Renal cortical epithelial cell (primary cell): Measurements from ENCODE around the gene CDCP1. TPM values are rescaled to one million over a fixed set of nuclear protein-coding genes. Genes with fewer than 3 reads are reported as not detected.

Source experiments
- DNase-seq: peaks from one replicate; pipeline ENCODE4 v3.0.0-alpha.2; 2011; ENCODE audit warnings: low read depth
- total RNA-seq: library from RNA; depleted of rRNA; stranded (reverse); fragments of >200 nt; gene quantifications from 2 replicates; pipeline ENCODE4 v1.2.3, GENCODE V29; 2014

The CDCP1 gene, protein sequence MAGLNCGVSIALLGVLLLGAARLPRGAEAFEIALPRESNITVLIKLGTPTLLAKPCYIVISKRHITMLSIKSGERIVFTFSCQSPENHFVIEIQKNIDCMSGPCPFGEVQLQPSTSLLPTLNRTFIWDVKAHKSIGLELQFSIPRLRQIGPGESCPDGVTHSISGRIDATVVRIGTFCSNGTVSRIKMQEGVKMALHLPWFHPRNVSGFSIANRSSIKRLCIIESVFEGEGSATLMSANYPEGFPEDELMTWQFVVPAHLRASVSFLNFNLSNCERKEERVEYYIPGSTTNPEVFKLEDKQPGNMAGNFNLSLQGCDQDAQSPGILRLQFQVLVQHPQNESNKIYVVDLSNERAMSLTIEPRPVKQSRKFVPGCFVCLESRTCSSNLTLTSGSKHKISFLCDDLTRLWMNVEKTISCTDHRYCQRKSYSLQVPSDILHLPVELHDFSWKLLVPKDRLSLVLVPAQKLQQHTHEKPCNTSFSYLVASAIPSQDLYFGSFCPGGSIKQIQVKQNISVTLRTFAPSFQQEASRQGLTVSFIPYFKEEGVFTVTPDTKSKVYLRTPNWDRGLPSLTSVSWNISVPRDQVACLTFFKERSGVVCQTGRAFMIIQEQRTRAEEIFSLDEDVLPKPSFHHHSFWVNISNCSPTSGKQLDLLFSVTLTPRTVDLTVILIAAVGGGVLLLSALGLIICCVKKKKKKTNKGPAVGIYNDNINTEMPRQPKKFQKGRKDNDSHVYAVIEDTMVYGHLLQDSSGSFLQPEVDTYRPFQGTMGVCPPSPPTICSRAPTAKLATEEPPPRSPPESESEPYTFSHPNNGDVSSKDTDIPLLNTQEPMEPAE
- total RNA-seq = 55.7 and 58.9 TPM in 2 replicates

DNA sequence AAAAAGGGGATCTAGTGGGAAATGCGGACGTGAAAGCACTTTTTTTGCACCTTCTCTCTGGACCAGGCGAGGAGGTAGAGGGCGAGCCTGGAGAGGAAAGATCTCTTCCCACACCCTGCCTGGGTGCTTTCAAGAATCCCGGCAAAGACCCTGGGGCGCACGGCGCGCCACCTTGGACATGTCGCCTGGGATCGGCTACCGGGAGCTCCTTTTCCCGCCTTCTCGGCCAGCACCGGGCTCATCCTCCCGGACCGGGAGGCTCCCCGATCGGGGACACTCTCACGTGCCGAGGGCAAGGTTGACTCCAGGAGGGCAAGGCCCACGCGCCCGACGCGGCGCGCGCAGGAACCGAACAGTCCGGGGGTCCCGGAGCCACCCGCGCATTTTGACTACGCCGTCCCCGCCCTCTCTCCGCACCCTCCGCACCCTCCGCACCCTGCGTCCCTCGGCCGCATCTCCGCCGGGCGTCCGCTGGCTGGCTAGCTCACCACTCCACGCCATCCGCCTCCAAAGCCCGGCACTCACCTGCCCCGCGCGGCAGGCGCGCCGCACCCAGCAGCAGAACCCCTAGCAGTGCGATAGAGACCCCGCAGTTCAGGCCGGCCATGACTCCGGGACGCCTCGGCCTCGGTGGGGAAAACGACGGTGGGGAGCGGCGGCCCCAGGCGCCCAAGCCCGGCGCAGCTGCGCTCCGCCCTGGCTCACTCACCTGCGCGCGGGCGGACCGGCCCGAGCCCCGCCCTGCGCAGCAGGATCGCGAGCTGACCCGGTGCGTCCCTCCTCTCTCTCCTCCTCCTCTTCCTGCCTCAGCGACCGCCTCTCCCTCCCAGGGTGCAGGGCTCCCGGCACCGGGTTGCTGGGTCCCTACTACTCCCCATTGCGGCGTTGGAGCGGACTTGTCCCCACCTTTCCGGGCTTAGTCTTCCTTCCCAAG lies at the start of gene CDCP1:
CDCP1 (minus strand) TSS at position 698 of the 934 bp plus-strand sequence; CDS start at position 607, 91 bp downstream.
- DNase-seq = no peak

DNA sequence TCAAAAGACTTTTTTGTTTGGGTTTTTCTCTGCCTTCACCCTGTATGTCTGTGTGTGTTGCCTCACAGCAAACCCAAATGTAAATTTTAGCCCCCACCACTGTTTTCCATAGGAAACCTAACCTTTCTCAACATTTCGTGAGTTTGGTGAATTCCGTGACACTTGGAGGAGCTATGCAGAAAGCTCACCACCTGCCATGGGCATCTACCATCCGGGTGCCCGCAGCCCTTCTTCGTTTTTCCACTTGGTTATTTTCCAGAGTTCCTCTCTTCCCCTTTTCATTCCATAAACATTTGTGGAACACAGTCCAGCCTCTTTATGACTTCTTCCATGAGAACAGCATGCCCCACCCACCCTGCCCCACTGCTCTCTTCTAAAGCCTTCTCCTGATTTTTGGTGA lies 48.6 kb upstream of the CDCP1 start:
- DNase-seq = no peak

DNA sequence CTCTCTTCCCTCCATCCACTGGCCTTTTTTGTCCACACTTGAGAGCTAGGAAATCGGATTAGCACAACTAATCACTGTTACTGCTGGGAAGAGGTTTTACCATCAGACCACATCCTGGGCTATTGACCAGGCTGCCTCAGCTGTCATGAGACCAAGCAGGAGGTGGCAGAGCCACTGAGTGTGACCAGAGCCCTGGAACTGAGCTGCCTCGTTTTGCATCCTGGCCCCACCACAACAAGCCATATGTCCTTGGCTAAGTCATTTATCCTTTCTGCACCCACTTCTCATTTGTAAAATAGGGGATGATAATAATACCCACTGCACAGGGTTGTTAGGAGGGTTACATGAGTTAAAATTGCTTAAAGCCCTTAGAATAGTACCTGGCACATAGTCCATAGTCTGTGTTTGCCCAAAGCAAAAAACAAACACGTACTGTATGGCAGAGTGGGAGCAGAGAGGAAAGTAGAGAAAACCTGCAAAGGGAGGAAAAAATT lies 45.8 kb upstream of the CDCP1 start:
- DNase-seq = peak; percentile 13

DNA sequence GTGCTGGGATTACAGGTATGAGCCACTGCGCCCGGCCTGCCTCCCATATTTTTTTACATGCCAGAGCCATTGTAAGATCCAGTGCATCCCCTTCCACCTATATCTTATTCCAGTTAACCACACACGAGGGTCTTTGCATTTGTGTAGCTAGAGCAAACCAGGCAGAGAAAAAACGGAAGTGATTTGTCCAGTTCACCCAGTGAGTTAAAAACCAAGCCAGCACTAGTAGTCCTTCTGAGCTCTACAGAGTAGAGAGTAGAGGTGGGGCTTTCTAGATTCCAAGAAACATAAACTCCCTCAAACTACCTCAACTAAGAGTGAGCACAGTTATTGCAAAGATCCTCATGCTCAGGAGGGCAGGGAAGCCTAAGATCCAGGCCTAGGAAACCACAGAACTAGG lies 45.2 kb upstream of the CDCP1 start:
- DNase-seq = no peak

DNA sequence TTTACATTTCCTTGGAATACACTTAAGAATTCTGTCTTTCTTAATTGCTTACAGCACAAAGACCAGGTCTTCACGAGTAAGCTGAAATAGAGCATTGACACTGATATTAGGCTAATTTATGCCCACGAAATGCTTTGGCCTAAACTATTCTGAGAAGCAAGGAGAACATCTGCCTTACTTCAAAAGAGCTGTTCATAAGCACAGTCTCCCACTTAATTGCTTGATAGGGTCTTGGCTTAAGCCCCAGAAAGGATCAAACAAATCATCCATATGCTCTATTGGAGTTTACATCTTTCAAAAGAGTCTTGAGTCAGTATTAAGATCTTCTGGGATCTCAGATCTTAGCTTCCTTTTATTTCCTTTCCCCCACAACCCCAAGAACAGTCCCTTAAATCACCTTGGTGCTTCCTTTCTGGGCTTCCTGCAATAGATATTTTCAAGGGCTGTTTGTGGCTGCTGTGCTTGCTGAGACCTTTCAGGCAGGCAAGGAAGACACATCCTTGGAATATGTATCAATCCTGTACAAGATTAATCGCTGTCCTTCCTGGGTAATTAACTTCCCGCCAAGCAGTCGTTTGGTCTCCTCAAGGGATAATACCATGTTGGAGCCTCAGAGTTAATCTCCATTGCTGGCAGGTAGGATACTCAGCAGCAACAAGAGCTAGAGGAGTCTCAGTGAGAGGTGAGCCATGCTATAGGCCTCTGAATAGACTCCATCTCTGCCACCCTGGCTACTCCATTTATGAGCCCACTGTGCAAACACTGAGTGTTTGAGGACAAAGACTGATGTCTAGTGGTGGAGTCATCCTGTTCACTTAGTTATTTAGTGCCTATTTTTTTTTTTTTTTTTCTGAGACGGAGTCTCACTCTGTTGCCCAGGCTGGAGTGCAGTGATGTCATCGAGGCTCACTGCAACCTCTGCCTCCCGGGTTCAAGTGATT lies 42.8 kb upstream of the CDCP1 start:
- DNase-seq = no peak

DNA sequence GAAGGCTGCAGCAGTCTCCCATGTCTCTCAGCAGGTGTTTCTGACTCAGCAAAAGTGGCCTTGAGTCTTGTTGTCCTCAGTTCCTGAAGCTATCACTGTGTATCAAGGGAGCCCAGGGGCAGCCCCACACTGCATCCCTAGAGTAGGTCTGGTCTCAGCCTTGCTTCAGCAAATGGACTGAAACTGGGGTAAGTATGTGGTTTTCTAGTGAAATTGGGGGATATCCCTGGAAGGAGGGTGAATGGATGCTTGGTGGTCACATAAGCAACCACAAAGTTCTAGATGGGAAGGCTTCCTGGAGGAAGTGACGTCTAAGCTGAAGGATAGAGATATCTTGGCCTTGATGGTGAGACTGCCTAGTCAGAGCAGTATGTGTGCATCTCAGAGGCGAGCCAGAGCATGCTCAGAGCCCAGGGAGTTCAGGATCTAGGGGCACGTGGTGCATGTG lies 41.5 kb upstream of the CDCP1 start:
- no peak for DNase-seq

DNA sequence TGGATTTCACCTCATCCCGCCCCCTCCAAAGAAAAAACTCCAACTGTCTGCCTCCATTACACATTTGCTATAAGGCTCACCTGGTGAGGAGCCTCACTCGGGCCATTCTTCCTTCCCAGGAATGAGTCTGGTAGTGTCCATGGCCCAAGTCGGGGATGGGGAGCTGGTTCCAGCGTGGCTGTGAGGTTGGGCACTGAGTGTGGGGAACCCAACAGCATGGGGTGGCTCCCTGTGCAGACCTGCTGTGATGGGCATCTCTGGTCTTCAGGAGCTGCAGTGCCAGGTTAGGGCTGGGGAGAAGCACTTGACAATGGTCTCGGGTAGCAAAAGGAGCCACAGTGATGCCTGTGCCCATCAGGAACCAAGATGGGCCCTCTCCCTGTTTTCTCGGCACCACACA lies 40.7 kb upstream of the CDCP1 start:
- DNase-seq = no peak

DNA sequence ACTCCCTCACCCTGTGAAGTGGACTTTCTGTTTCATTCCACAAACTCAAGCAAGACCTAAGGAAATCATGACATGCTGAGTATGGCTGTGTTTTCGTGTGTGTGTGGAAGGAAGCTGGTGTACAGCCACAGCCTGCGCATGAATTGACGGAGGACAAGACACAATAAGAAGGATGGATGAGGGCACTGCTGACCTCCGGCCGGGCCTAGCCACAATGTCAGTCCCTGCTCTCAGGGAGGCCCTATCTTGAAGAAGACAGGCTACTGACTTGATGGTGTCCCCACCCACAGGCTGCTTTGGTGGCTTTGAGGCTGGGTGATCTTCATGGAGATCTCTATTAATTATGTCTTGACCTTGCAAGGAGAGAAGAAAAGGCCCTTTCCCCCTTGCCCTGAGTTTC lies 39.3 kb upstream of the CDCP1 start:
- DNase-seq = no peak

DNA sequence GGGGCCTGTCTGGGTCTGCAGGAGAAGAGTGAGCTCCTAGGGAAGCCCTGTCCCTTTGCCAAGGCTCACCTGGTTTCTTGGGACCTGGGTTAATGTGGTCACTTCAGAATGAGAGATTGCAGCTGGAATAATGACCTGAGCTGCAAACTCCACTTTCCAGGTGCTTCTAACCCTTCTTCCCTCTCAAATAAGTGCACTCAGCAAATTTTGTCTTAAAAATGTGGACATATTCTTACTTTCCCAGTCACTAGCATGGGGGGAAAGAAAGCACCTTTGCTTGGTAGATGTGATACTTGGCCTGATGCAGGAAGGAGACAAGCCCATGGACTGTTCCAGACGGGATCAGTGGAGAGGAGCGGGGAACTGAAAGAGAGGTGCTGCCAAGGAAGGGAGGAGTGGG lies 38.9 kb upstream of the CDCP1 start:
- DNase-seq = no peak

DNA sequence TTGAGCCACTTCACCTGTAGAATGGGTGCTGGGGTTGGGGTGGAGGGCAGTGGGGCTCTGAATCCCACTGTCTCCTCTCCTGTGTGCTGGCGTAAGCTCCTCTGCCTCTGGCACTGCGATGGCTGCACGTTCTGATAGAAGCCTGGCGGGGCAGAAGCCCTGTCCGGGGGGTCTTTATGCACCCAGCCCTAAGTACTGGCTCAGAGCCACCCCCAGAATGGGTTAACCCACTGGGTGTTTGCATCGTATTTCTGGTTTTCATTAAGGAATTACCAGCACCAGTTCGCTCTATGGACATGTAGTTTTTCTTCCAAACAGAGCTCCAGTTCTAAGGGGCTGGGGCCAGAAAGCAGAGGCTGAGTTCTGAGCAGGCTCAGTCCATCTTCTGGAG lies 37.7 kb upstream of the CDCP1 start:
- no peak for DNase-seq

DNA sequence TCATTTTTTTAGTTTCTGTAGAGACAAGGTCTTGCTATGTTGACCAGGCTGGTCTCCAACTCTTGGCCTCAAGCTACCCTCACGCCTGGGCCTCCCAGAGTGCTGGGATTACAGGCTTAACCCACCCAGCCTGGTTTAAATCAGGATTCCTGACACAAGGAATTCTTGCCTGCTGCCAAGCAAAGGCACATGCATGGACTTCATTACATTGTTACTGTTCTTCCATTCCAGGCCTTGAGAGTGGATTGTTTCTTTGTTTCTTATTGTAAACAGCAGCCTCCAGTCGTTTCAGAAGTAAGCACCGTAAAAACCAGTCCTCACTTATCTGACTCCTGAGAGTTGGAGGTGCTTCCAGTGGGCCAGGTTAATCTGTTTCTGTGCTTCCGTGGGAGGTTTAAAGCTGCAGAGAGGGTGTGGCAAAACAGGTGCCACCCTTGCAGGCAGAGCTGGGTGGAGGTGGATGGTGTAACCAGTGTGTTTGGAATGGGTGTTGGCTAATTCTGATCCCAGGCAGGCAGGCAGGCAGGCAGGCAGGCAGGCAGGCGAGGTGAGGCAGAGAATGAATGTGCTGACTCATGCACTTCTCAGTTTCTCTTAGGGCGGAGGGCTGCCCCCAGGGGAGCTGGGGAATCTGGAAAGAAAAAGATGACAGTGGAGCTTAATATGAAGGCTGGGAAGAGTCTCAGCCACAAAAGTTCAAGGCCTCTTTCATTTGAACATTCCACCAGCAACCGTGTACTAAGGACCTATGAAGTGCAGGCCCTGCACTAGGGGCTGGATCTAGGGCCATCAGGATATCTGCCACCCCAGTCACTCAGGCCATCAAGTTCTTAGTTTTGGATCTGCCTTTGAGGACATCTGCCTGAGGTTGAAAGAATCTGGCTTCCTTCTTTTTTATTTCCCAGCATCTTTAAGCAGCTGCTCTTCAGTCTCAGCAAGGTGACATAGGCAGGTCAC lies 37.0 kb upstream of the CDCP1 start:
- peak; percentile 87 for DNase-seq

DNA sequence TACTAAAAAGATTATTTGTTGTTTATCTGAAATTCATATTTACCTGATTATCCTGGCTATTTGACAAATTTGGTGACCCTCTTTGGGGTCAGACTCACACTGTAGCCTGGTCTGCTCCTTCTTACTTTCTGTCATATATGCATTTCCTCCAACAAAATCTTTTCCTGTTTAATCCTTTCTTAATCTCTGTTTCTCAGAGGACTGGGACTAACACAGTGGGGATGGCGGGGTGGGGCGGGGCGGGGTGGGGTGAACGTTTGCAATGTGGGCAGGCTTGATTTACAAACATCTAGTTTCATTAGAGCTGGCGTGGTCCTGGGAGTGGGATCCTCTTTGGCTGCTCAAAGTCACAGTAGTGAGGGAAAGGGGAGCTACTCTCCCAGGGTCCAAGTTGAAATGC lies 35.3 kb upstream of the CDCP1 start:
- no peak for DNase-seq

DNA sequence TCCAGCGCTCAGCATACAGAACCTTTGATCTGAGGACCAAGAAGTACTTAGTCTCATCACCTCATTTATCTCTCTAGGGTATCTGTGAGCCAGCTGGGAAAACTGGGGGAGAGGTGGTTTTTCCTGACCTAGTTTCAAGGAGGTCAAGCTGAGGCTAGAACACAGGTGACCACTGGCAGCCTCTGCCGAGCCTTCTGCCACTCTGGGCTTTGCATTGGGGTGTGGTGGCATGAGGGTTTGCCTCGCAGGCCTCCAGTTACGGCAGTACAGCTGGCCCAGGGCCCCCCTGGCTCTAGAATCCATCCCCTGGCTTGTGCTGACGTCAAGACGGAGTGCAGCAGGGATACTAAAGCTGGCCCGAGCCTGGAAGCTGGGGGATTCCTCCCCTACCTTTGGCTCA lies 34.7 kb upstream of the CDCP1 start:
- no peak for DNase-seq

DNA sequence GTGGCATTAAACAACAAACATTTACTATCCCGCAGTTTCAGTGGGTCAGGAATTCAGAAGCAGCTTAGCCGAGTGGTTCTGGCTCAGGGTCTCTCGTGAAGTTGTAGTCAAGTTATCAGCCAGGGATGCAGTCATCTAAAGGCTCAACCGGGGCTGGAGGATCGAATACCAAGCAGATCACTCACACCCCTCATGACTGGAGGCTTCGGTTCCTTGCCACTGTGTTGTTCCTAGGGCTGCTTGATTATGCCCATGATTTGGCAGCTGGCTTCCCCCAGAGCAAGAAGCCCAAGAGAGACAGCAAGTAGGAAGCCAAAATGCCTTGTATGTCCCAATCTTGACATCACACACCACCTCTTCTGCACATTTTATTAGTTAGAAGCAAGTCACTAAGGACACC lies 33.9 kb upstream of the CDCP1 start:
- DNase-seq = peak; percentile 83

DNA sequence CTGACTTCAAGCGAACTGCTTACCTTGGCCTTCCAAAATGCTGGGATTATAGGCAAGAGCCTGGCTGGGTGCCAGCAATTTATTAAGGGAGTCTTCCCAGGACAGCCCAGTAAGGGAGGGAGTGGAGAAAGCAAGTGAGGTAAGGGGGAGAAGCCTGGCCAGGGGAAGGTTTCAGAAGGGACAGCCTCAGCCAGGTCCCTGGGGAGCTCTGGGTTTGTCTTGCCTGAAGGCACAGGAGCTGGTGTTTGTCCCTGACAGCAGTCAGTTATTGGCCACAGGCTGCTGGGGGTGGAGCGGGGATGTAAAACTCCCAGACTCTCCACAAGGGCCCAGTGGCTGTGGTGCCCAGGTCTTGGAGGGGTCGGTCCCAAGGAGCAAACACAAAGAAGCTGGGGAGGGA lies 33.0 kb upstream of the CDCP1 start:
- DNase-seq = no peak

DNA sequence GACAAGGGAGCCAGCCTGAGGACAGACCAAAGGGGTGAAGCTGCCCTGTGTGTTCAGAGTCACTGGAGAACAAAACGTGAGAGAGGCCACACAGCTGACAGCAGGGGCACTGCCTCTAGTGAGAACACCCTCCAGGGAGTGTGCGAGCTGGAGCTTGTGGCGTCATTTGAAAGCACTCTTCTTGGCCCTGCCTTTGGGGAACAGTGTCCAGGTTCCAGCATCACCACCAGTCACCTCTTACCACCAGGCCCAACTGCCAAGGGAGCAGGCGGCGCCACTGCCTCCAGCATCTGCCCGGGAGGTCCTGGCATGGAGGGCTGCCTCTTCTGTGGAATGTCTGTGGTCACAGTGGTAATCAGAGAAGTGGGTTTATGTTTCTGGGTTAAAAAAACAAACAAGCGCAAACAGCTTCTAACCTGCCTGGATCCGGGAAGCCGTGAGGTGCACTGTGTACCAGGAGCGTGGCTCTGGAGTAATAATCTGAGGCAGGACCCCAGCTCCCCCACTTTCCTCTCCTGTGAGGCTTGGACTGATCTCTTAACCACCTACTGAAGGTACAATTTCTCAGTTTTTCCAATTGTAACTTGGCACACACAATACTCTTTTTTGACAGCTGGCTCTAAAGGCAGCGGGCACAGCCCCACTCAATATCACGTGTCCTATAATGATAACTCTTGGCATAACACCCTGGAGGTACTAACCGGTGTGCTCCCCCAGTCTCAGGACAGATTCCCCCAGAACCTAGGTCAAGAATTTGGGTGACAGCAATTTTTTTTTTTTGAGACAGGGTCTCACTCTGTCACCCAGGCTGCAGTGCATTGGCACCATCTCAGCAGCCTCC lies 32.2 kb upstream of the CDCP1 start:
- peak; percentile 74 for DNase-seq

DNA sequence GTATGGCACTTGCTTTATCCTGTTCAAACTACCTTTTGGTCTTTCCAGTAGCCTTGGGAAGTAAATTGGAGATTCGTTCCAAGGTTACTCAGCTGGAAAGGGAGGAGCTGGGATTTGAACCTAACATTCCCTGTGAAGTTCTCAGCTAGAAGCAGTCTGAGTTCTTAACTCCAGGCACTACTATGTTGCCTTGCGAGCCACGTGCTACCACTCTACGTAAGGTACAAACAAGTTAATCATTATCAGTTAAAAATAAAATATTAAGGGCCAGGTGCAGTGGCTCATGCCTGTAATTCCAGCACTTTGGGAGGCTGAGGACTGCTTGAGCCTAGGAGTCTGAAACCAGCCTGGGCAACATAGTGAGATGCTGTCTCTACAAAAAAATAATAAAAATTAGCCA lies 30.7 kb upstream of the CDCP1 start:
- peak; percentile 70 for DNase-seq

DNA sequence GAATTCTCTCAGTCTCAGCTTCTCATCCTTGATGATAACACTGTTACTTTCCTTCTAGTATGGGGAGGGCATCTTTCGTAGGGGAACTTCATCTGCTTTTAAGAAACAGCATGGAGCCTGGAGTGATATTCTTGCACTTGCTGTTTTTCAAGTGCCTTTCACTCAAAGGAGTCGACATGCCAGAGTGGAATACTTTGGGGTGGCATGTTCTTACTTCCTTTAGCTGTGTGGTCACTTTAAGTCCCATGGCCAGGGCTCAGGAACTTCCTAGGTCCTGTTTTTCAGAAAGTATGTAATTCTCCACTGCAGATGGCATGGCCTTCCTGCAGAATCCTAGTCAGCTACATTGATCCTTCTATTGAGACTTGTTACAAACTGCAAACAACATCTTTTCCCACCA lies 28.1 kb upstream of the CDCP1 start:
- DNase-seq = no peak
